ENCODE results near the gene TSNAX. TPM values are rescaled to one million over a fixed set of nuclear protein-coding genes. Genes with fewer than 3 reads are reported as not detected.

The TSNAX gene
- total and polyA plus RNA-seq, 4 donors: 12.8 to 25.4 (median 19.6) TPM

DNA sequence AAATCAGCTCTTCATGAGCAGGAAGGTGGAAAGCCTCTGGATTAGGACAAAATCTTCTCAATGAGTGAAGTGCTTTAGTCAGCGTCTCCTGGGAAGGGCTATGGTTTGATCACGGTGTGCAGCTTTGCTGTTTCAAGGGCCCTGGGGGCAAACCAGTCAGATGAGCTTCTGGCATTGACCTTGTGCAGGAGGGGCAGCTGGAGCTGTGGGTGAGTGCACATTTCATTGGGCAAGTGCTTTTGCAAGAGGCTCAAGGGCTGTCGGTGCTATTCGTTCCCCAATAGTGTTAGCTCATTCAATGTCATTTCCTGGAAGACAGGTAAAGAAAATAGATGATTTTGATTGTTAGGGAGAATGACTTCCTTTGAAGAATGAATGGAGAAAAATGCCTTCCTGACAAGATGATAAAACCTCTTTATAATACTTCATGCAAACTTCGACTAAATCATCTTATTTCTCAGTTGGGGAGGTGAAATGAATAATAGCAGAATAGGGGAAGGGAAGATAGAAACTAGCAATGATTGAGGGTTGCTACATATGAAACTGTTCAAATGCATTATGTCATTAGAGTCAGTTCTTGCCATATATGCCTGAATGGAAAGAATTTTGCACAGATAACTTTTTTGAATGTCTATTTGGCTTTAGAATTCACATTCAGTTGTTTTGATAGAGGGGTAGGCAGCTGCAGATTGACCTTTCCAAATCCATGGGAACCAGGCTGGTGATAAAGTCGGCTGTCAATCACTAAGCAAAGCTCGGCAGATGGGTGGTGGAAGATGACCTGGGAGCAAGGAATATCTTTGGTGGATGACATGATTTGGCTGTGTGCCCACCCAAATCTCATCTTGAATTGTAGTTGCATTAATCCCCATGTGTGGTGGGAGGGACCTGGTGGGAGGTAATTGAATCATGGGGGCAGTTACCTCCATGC is 85.2 kb downstream of the TSNAX start:
- Histone ChIP-seq H3K9ac (ENCODE audit: low read depth in 1 of 2, low read length in 2 of 2) (no peak overlapping the region), H3K4me1 (ENCODE audit: control insufficient read depth in 4 of 4, insufficient read depth in 4 of 4, low read length in 3 of 4) (peaks cover 0 to 4% (median 0%) of the 10 kb centered on the region in 4 donors), H3K27ac (ENCODE audit: low read depth in 1 of 2, low read length in 2 of 2) (no peak overlapping the region), H3K36me3 (ENCODE audit: control insufficient read depth in 4 of 4, insufficient read depth in 3 of 4, low read depth in 1 of 4, low read length in 3 of 4) (no peaks in the 10 kb centered on the region), H3K4me3 (ENCODE audit: low read depth in 1 of 3, low read length in 3 of 3) (no peak overlapping the region), H3K27me3 (ENCODE audit: control insufficient read depth in 4 of 4, insufficient read depth in 4 of 4, low read length in 3 of 4) (no peaks in the 10 kb centered on the region), H3K9me3 (ENCODE audit: control insufficient read depth in 4 of 4, low read length in 3 of 4) (no peaks in the 10 kb centered on the region)
- no peak for DNase-seq (ENCODE audit: low spot score)
- WGBS: 67% methylated on average over 7 of the region's 7 CpGs
- TF ChIP-seq, protein P1, sequence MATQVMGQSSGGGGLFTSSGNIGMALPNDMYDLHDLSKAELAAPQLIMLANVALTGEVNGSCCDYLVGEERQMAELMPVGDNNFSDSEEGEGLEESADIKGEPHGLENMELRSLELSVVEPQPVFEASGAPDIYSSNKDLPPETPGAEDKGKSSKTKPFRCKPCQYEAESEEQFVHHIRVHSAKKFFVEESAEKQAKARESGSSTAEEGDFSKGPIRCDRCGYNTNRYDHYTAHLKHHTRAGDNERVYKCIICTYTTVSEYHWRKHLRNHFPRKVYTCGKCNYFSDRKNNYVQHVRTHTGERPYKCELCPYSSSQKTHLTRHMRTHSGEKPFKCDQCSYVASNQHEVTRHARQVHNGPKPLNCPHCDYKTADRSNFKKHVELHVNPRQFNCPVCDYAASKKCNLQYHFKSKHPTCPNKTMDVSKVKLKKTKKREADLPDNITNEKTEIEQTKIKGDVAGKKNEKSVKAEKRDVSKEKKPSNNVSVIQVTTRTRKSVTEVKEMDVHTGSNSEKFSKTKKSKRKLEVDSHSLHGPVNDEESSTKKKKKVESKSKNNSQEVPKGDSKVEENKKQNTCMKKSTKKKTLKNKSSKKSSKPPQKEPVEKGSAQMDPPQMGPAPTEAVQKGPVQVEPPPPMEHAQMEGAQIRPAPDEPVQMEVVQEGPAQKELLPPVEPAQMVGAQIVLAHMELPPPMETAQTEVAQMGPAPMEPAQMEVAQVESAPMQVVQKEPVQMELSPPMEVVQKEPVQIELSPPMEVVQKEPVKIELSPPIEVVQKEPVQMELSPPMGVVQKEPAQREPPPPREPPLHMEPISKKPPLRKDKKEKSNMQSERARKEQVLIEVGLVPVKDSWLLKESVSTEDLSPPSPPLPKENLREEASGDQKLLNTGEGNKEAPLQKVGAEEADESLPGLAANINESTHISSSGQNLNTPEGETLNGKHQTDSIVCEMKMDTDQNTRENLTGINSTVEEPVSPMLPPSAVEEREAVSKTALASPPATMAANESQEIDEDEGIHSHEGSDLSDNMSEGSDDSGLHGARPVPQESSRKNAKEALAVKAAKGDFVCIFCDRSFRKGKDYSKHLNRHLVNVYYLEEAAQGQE (IDR thresholded peaks at IDR 0.05): no peak
- TF ChIP-seq TAF1 (conservative IDR thresholded peaks at IDR 0.05) (no peak), RXRA (IDR thresholded peaks at IDR 0.05) (no peak), EGR1 (IDR thresholded peaks at IDR 0.05; ENCODE audit: low read depth in 2 of 2) (no peak), SP1 (IDR thresholded peaks at IDR 0.05) (no peak), GABPA (IDR thresholded peaks at IDR 0.05 in 1 of 2, conservative IDR thresholded peaks at IDR 0.05 in 1 of 2) (no peak)
- TF ChIP-seq, protein P2, sequence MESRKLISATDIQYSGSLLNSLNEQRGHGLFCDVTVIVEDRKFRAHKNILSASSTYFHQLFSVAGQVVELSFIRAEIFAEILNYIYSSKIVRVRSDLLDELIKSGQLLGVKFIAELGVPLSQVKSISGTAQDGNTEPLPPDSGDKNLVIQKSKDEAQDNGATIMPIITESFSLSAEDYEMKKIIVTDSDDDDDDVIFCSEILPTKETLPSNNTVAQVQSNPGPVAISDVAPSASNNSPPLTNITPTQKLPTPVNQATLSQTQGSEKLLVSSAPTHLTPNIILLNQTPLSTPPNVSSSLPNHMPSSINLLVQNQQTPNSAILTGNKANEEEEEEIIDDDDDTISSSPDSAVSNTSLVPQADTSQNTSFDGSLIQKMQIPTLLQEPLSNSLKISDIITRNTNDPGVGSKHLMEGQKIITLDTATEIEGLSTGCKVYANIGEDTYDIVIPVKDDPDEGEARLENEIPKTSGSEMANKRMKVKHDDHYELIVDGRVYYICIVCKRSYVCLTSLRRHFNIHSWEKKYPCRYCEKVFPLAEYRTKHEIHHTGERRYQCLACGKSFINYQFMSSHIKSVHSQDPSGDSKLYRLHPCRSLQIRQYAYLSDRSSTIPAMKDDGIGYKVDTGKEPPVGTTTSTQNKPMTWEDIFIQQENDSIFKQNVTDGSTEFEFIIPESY (IDR thresholded peaks at IDR 0.05): no peak

Other genes with a start within 250 kb of the TSNAX start
- 10 to 100 TPM; 12.2 to 13.4 TPM for gene EXOC8, start 190.8 kb upstream of the TSNAX start, total RNA-seq
- 1 to 10 TPM; 1.6 to 2.8 TPM for gene EXOC8, start 190.8 kb upstream of the TSNAX start, polyA plus RNA-seq
- 1 to 10 TPM; 7.8 to 8.9 TPM for gene SPRTN, start 190.4 kb upstream of the TSNAX start, total RNA-seq
- gene SPRTN, start 190.4 kb upstream of the TSNAX start, polyA plus RNA-seq: 1 to 10 TPM; 2.1 to 5.1 TPM
- 10 to 100 TPM; 26.1 to 44.8 TPM for gene EGLN1, start 106.4 kb upstream of the TSNAX start, total RNA-seq
- 10 to 100 TPM in 1 of 2 donors, 1 to 10 TPM in 1; 7.2 to 18.4 TPM for gene EGLN1, start 106.4 kb upstream of the TSNAX start, polyA plus RNA-seq
- gene DISC1, start 98.1 kb downstream of the TSNAX start, total RNA-seq: 1 to 10 TPM; 3.8 to 6.3 TPM
- gene DISC1, start 98.1 kb downstream of the TSNAX start, polyA plus RNA-seq: under 1 TPM; 0.45 to 0.68 TPM

Data from liver (tissue), 9 donors.